Gastroesophageal sphincter (tissue), 3 donors: Measurements from ENCODE around the gene LAMB4.

Experiments used
- CTCF ChIP-seq, 4 experiments: fragments of 200-600 bp in 2 of 4; fragments of 450-650 bp in 2 of 4; sonication (generic) in 1 of 4; IDR thresholded peaks; one replicate each; pipeline ENCODE4 v1.5.1; 2017 to 2019; ENCODE audit warnings: antibody characterized with exemption in 4 of 4, mild to moderate bottlenecking in 2 of 4, moderate library complexity in 2 of 4
- POLR2AphosphoS5 ChIP-seq: sonication (generic); formaldehyde crosslinking; IDR thresholded peaks from one replicate; pipeline ENCODE4 v1.6.1; 2017; ENCODE audit warnings: antibody characterized with exemption

- TF ChIP-seq POLR2AphosphoS5 (no peak), CTCF (IDR thresholded peaks at IDR 0.05) (no peak)
Measured at GRCh38 chr7:108157606-108158335, 27.6 kb upstream of the LAMB4 start.
